GM20000 (cell line): ENCODE data around the gene SUMO4.
"Not testable (repeated sequence)": the region's sequence is repeated elsewhere in the genome, so short reads cannot be mapped to it uniquely, and the experiment has no call there.

Source experiments
- DNase-seq: peaks from one replicate; pipeline ENCODE4 v3.0.0; 2012; ENCODE audit warnings: low spot score
- TF ChIP-seq, protein P1 (sequence below): IDR thresholded peaks from 2 replicates; pipeline ENCODE4 v1.5.1; 2012; ENCODE audit warnings: mild to moderate bottlenecking, control low read depth; ENCODE audit errors: extremely low read depth, missing control alignments

Gene SUMO4

DNA sequence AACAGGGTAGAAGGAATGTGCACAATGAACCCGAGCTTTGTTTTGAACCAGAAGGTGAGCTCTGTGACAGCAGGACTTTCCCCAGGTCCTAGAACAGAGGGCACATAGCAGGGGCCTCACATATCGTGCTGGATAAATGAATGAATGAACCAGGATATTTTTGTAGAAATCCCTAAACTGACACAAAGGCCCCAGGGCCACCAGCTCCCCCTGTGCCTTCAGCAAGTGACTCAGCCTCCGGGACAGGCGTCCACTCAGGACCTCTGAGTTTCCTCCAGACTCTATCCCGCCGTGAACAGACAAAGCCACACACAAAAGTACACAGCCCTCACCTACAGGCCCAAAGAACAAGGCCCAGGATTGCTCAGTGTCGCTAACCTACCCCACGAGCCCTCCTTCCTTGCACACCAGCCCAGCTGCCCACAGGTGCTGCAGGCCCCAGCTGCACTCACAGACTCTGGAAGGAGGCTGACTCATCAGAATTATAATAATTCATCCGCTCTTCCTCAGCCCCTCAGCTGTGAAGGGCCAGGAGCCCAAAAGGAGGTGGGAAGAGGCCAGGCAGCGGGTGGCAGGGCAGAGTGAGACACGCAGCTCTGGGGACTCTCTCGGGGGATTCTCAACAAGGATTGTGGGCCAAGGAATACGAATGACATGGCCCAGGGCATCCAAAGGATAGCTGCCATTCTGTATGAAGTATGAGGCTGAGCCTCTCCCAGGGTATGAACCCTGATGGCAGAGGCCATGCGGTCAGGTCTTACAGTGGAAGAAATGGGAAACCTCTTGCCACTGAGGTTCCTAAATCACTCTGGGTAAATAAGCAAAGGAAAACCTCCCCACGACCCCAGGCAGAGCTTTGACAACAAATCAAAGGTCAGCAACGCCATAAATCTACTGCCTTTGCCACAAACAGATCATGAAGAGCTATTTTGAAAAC, 40.9 kb downstream of the SUMO4 start:
- TF ChIP-seq, protein P1, sequence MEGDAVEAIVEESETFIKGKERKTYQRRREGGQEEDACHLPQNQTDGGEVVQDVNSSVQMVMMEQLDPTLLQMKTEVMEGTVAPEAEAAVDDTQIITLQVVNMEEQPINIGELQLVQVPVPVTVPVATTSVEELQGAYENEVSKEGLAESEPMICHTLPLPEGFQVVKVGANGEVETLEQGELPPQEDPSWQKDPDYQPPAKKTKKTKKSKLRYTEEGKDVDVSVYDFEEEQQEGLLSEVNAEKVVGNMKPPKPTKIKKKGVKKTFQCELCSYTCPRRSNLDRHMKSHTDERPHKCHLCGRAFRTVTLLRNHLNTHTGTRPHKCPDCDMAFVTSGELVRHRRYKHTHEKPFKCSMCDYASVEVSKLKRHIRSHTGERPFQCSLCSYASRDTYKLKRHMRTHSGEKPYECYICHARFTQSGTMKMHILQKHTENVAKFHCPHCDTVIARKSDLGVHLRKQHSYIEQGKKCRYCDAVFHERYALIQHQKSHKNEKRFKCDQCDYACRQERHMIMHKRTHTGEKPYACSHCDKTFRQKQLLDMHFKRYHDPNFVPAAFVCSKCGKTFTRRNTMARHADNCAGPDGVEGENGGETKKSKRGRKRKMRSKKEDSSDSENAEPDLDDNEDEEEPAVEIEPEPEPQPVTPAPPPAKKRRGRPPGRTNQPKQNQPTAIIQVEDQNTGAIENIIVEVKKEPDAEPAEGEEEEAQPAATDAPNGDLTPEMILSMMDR, result no peak

DNA sequence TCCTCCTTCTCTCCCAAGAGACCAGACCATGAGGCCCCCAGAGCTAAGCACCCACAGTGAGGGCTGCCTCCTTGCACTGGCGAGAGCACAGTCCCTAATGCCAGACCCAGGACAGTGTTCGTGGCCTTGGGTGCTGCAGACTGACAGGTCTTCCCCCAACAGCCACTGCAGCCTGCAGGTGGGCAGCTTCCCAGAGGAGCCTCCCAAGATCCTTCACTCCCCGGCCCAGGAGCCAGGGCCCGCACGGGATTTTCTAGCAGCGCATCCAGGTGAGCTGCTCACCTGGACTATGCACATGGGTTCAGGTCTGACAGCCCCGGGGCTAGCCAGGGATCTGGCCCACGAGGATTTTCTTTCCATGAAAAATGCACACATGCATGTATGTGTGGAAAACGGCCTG, 41.7 kb downstream of the SUMO4 start:
- TF ChIP-seq, protein P1, result no peak
- no peak for DNase-seq

More for the DNA sequence above, 40.9 kb downstream of the SUMO4 start:
- DNase-seq, result no peak

DNA sequence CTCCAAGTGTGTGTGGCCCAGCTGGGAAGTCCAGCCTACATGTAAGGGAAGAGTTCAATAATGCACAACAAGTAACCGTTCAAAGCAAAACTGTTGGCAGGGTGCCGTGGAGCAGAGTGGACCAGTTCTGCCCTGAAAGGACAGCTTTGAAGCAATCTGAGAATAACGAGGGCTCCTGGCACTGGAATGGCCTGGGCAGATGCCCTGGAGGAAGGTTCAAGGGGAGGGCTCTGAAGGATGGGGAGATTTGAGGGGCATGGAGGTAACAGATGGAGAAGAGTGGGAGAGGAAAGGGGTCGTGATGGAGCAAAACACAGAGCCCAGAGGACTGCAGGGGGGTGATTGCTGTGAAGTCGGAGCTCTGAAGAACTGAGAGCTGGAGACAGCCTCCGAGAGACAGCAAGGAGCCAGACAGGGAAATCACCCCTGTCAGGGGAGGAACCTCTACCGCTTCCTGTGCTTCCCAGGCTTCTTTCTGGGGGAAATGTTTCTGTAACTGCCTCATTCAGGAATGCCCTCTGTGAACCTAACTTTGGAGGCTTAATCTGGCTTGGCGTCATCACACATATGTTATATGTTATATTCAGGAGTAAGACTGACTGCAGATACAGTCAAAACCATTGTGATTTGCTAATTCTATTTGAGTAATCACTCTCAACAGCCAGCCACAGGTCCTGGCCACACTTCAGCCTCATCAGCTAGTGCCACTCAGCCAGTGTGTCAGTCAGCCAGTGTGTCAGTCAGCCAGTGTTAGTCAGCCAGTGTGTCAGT, 43.5 kb downstream of the SUMO4 start:
- DNase-seq, result no peak
- TF ChIP-seq, protein P1, result no peak

DNA sequence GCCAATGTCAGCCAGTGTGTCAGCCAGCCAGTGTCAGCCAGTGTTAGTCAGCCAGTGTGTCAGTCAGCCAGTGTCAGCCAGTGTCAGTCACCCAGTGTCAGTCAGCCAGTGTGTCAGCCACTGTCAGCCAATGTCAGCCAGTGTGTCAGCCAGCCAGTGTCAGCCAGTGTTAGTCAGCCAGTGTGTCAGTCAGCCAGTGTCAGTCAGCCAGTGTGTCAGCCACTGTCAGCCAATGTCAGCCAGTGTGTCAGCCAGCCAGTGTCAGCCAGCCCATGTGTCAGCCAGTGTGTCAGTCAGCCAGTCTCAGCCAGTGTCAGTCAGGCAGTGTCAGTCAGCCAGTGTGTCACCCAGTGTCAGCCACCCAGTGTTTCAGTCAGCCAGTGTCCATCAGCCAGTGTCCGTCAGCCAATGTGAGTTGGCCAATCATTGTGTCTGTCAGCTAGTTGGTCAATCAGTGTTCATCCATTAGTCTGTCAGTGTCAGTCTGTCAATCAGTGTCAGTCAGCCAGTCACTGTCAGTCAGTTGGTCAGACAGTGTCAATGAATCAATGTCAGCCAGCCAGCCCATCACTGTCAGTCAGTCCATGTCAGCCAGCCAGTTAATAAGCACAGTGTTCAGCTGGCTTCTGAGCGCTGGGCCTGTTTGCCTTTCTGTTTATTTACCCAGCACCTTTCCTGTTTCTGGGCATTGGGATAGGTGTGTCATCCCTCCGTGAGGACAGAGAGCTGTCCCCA, 44.5 kb downstream of the SUMO4 start:
- not testable (repeated sequence) for DNase-seq

DNA sequence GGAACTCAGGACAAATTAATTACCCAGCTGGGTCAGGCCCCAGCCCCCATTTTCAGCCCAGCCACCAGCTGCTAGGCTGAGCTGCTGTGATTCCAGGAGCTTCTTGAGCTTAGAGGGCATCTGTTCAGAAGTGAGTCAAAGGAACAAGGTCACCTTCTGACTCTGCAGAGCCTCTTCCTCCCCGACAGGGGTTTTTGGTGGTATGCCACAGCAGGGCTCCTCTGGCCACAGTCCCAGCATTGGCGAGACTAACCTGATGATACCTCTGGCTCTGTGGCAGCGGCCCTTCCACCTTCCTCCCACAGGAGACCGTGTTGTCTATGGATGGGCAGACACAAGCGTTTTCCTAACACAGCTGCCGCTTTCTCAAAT, 45.0 kb downstream of the SUMO4 start:
- TF ChIP-seq, protein P1, result no peak
- no peak for DNase-seq

DNA sequence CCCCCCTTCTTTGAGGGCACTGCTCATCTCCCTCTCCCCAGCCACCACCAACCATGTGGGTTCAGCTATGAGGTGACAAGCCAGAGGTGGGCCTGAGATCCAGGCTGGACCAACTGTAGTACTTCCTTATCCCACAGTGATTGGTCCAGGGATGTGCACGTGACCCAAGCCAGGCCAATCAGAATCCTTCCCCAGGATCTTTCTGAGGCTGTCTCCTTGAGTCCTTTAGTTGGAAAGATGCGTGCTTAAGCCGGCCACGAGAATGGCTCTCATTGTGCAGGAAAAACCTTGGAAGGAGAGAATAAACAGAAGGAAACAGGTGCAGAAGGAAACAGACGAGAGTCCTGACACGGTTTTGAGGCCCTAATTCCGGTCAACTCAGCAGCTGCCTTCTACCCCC, 45.5 kb downstream of the SUMO4 start:
- DNase-seq, result no peak
- TF ChIP-seq, protein P1, result no peak

DNA sequence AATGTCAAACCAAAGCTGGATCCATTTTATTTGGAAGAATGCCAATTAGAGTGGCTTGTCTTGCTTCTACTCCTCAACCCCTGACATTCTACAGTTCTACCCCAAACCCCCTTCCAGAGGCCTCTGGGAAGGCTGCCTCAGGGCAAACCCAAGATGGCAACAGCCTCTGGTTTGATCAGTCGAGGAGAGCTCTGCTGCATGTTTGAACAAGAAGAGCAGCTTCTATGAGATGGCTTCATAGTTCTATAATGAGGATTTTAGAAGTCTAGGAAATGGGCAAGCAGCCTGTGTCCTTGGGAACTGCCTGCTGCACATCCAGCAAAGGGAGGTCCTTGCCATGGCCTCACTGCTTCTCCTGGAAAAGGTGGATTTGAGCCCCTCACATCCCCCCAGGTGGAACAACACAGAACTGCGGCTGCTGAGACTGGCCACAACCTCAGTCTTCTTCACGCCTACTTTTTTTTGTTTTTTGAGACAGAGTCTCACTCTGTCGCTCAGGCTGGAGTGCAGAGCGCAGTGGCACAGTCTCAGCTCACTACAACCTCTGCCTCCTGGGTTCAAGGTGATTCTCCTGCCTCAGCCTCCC, 46.8 kb downstream of the SUMO4 start:
- DNase-seq, result no peak
- TF ChIP-seq, protein P1, result no peak
